Activated naive CD8-positive, alpha-beta T cell treated with anti-CD3 and anti-CD28 coated beads, Interleukin-2, amount 10 ng/mL, durations not matched to agents 7 days and 5 days (primary cell): ENCODE results near the gene UBALD1. TPM values are rescaled to one million over a fixed set of nuclear protein-coding genes. Genes with fewer than 3 reads are reported as not detected.

ENCODE experiments used
- ATAC-seq: fragments of 150-1000 bp; cut with Tn5 transposase; one replicate; pipeline ENCODE4 v1.10.0; 2021; ENCODE audit warnings: low read depth, moderate library complexity
- POLR2A ChIA-PET: fragments of 350-600 bp; sonication (Branson Sonifier 250); formaldehyde crosslinking; loops from one replicate; lab custom pipeline; 2021; ENCODE audit warnings: antibody characterized with exemption; lab: Charles Lee
- DNase-seq: peaks from one replicate; pipeline ENCODE4 v3.0.0; 2021
- H3K27ac Mint-ChIP-seq: one replicate; pipeline ENCODE4 v1.8.0; 2022; ENCODE audit warnings: mild to moderate bottlenecking, mixed read lengths
- H3K27me3 Mint-ChIP-seq: one replicate; pipeline ENCODE4 v1.8.0; 2022; ENCODE audit warnings: mild to moderate bottlenecking, moderate library complexity, mixed read lengths
- H3K36me3 Mint-ChIP-seq: one replicate; pipeline ENCODE4 v1.8.0; 2021; ENCODE audit warnings: mild to moderate bottlenecking, mixed read lengths
- H3K4me1 Mint-ChIP-seq: one replicate; pipeline ENCODE4 v1.8.0; 2021; ENCODE audit warnings: mixed read lengths
- H3K4me3 Mint-ChIP-seq: one replicate; pipeline ENCODE4 v1.8.0; 2022; ENCODE audit warnings: mild to moderate bottlenecking, moderate library complexity, mixed read lengths
- H3K9me3 Mint-ChIP-seq: one replicate; pipeline ENCODE4 v1.8.0; 2021; ENCODE audit warnings: mixed read lengths
- total RNA-seq, 2 experiments: library from RNA; stranded (reverse); gene quantifications; one replicate each; pipeline ENCODE4 v1.2.3, GENCODE V29; 2021

UBALD1 gene
- total RNA-seq: 10 to 100 TPM; 21.3 to 23.7 TPM

- Mint-ChIP-seq H3K4me3 (peak within 1 kb of the TSS; percentile 94), H3K27ac (peak within 1 kb of the TSS; percentile 93), H3K4me1 (peaks cover 25% of the 10 kb centered on the region), H3K36me3 (no peaks in the 10 kb centered on the region), H3K27me3 (no peaks in the 10 kb centered on the region), H3K9me3 (no peaks in the 10 kb centered on the region)
- POLR2A ChIA-PET: interaction anchor here (1.3 to 2.3 kb wide), 3 partner anchors 10 to 199 kb away, joined by 3 to 12 read pairs (median 5); partner anchors contain the start of genes HMOX2 and MGRN1
- ATAC-seq (peak; percentile 57), DNase-seq (peak; percentile 88)
These were observed at the start of gene UBALD1 for GRCh38 chr16:4614571-4615383. UBALD1 (minus strand) TSS chr16:4614888; CDS start chr16:4614797, 91 bp downstream.

GRCh38 chr16:4663777-4664465, 49.2 kb upstream of the UBALD1 start:
- ATAC-seq (no peak), DNase-seq (no peak)
- H3K27me3 Mint-ChIP-seq: no peaks in the 10 kb centered on the region
- peak overlapping the region; percentile 95 for H3K27ac Mint-ChIP-seq
- peaks cover 48% of the 10 kb centered on the region for H3K4me1 Mint-ChIP-seq
- H3K4me3 Mint-ChIP-seq: peak overlapping the region; percentile 70
- peaks cover 14% of the 10 kb centered on the region for H3K36me3 Mint-ChIP-seq
- POLR2A ChIA-PET: interaction anchor here (0.6 to 2.0 kb wide), 9 partner anchors 12 to 976 kb away, joined by 3 to 10 read pairs (median 7); partner anchors contain the start of genes ANKS3, DNAAF8, MGRN1 and NUDT16L1
- no peaks in the 10 kb centered on the region for H3K9me3 Mint-ChIP-seq

GRCh38 chr16:4663465-4663776, 48.7 kb upstream of the UBALD1 start:
- DNase-seq (no peak), ATAC-seq (no peak)
- H3K9me3 Mint-ChIP-seq: no peaks in the 10 kb centered on the region
- peak overlapping the region; percentile 70 for H3K4me3 Mint-ChIP-seq
- peaks cover 50% of the 10 kb centered on the region for H3K4me1 Mint-ChIP-seq
- peaks cover 14% of the 10 kb centered on the region for H3K36me3 Mint-ChIP-seq
- H3K27ac Mint-ChIP-seq: peak overlapping the region; percentile 95
- POLR2A ChIA-PET: interaction anchor here (1.1 to 2.0 kb wide), 2 partner anchors 17 to 39 kb away, joined by 3 to 7 read pairs; partner anchors contain the start of gene MGRN1
- no peaks in the 10 kb centered on the region for H3K27me3 Mint-ChIP-seq

- Mint-ChIP-seq H3K4me1 (peaks cover 47% of the 10 kb centered on the region), H3K27ac (peak overlapping the region; percentile 89), H3K27me3 (no peaks in the 10 kb centered on the region), H3K4me3 (no peak overlapping the region), H3K9me3 (no peaks in the 10 kb centered on the region), H3K36me3 (peaks cover 11% of the 10 kb centered on the region)
- ATAC-seq (no peak), DNase-seq (no peak)
- POLR2A ChIA-PET: interaction anchor here (1.4 to 1.9 kb wide), 2 partner anchors 19 to 46 kb away, joined by 3 to 4 read pairs; no protein-coding TSS in a partner anchor
These were observed 47.0 kb upstream of the UBALD1 start for GRCh38 chr16:4661661-4662060.

- H3K4me3 Mint-ChIP-seq: peak overlapping the region; percentile 69
- H3K27ac Mint-ChIP-seq: peak overlapping the region; percentile 89
- ATAC-seq: peak; percentile 48
- peak; percentile 77 for DNase-seq
- peaks cover 11% of the 10 kb centered on the region for H3K36me3 Mint-ChIP-seq
- no peaks in the 10 kb centered on the region for H3K27me3 Mint-ChIP-seq
- POLR2A ChIA-PET: interaction anchor here (0.7 to 1.9 kb wide), 7 partner anchors 9 to 45 kb away, joined by 3 to 4 read pairs (median 3); no protein-coding TSS in a partner anchor
- no peaks in the 10 kb centered on the region for H3K9me3 Mint-ChIP-seq
- H3K4me1 Mint-ChIP-seq: peaks cover 42% of the 10 kb centered on the region
These were observed 45.8 kb upstream of the UBALD1 start for GRCh38 chr16:4660454-4661007.

GRCh38 chr16:4659363-4660353, 45.0 kb upstream of the UBALD1 start:
- ATAC-seq (no peak), DNase-seq (no peak)
- H3K4me3 Mint-ChIP-seq: peak overlapping the region; percentile 69
- H3K27ac Mint-ChIP-seq: peak overlapping the region; percentile 89
- POLR2A ChIA-PET: interaction anchor here (0.9 to 1.9 kb wide), 4 partner anchors 10 to 21 kb away, joined by 3 to 4 read pairs (median 3); no protein-coding TSS in a partner anchor
- peaks cover 38% of the 10 kb centered on the region for H3K4me1 Mint-ChIP-seq
- peaks cover 11% of the 10 kb centered on the region for H3K36me3 Mint-ChIP-seq
- H3K27me3 Mint-ChIP-seq: no peaks in the 10 kb centered on the region
- no peaks in the 10 kb centered on the region for H3K9me3 Mint-ChIP-seq

GRCh38 chr16:4656695-4657686, 42.3 kb upstream of the UBALD1 start:
- no peaks in the 10 kb centered on the region for H3K9me3 Mint-ChIP-seq
- H3K27me3 Mint-ChIP-seq: no peaks in the 10 kb centered on the region
- POLR2A ChIA-PET: no interaction called here
- ATAC-seq (no peak), DNase-seq (no peak)
- no peak overlapping the region for H3K4me3 Mint-ChIP-seq
- peaks cover 17% of the 10 kb centered on the region for H3K4me1 Mint-ChIP-seq
- no peak overlapping the region for H3K27ac Mint-ChIP-seq
- H3K36me3 Mint-ChIP-seq: peaks cover 5% of the 10 kb centered on the region

- POLR2A ChIA-PET: no interaction called here
- Mint-ChIP-seq H3K4me3 (no peak overlapping the region), H3K27ac (no peak overlapping the region), H3K27me3 (no peaks in the 10 kb centered on the region), H3K9me3 (no peaks in the 10 kb centered on the region), H3K4me1 (peaks cover 17% of the 10 kb centered on the region), H3K36me3 (peaks cover 5% of the 10 kb centered on the region)
- ATAC-seq (no peak), DNase-seq (no peak)
These were observed 41.5 kb upstream of the UBALD1 start for GRCh38 chr16:4656221-4656620.

GRCh38 chr16:4655801-4656200, 41.1 kb upstream of the UBALD1 start:
- ATAC-seq (no peak), DNase-seq (no peak)
- Mint-ChIP-seq H3K27me3 (no peaks in the 10 kb centered on the region), H3K4me1 (peaks cover 15% of the 10 kb centered on the region), H3K9me3 (no peaks in the 10 kb centered on the region), H3K4me3 (no peak overlapping the region), H3K36me3 (peaks cover 5% of the 10 kb centered on the region), H3K27ac (no peak overlapping the region)
- POLR2A ChIA-PET: no interaction called here

- no peak for DNase-seq
- Mint-ChIP-seq H3K4me1 (peaks cover 14% of the 10 kb centered on the region), H3K36me3 (peaks cover 7% of the 10 kb centered on the region), H3K4me3 (no peak overlapping the region), H3K27me3 (no peaks in the 10 kb centered on the region), H3K27ac (no peak overlapping the region), H3K9me3 (no peaks in the 10 kb centered on the region)
- ATAC-seq: no peak
- POLR2A ChIA-PET: no interaction called here
These were observed 40.4 kb upstream of the UBALD1 start for GRCh38 chr16:4654964-4655590.
